MM.1S (cell line): ENCODE data around the gene ARFGAP1.

Experiments
- CTCF ChIP-seq: fragments of 300-600 bp; sonication (generic); IDR thresholded peaks from 2 replicates; pipeline ENCODE4 v1.5.1; 2016; ENCODE audit warnings: antibody characterized with exemption, low read length, mixed read lengths
- EZH2 ChIP-seq: fragments of 300-600 bp; sonication (generic); optimal IDR thresholded peaks from 2 replicates; pipeline ENCODE3; 2017; ENCODE audit warnings: low read depth, mild to moderate bottlenecking, antibody characterized with exemption, low read length, mixed read lengths

GRCh38 chr20:63332488-63333240, 60.1 kb downstream of the ARFGAP1 start:
- TF ChIP-seq CTCF, result no peak
- no peak for TF ChIP-seq EZH2
